Activated CD4-positive, alpha-beta T cell treated with anti-CD3 and anti-CD28 coated beads, Interleukin-2, amount 50 U/mL, for 16 hours (primary cell): ENCODE results near the gene ACAA2.
"Not testable (repeated sequence)": the region's sequence is repeated elsewhere in the genome, so short reads cannot be mapped to it uniquely, and the experiment has no call there.

Source experiments
- DNase-seq: peaks from one replicate; pipeline ENCODE4 v3.0.0-alpha.2; 2020

Gene ACAA2

DNA sequence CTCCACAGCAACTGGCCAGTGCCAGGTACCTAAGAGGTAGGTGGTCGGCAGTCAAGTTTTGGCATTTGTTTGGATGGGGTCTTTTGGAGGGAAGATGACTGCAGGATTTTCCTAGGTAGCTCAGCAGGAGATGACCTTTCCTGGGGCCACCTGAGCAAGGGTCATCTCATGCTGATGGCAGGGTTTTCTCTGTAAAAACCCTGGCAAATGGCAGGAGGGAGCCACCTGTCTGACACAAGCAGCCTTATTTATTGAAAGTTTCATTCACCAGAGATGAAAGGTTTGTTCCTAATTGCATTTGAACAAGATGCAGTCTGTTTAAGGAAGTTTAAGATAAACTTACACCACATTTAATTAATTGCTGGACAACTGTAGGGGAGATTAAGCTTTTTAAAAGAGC lies 31.6 kb upstream of the ACAA2 start:
- no peak for DNase-seq

- no peak for DNase-seq
Observed at GRCh38 chr18:49843778-49844625, 30.7 kb upstream of the ACAA2 start.

DNA sequence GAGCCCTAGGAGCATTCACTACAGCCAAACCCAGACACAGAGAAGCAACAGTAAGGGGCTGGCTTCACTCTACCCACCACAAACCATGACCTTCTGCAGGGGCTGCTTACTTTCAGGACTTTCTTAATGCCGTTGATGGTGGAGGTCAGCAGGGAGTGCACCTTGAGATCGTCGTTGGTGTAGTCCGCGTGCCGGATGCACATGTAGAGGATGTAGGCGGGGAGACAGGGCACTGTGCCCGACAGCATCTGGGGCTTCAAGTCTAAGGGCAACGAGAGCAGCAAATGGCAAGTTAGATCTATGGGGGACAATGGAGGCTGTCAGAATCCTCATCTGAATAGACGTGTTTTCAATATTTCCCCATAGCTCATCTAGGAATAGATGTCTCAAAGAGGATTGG lies 29.8 kb upstream of the ACAA2 start:
- DNase-seq: no peak

DNA sequence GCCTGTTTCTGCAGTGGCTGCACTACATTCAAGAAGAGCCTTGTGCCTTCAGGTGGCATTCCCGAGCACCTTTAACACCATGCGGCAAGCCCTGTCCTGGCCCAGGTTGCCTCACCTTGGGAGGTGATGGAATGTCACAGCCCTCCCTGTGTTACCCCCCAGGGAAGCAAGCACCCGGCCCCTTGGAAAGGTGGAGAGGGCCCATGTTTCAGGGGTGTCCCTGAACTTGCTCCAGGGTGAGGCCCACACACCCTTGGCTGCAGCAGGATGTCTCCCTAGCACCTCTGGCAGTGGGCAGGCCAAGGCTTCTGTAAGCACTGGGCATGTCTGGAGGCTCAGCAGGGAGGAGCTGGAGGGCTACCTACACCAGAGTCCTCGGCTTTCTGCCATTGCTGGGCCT lies 29.3 kb upstream of the ACAA2 start:
- no peak for DNase-seq

GRCh38 chr18:49841236-49842217 lies 28.2 kb upstream of the ACAA2 start:
- no peak for DNase-seq

- DNase-seq: no peak
Observed at GRCh38 chr18:49839012-49839411, 25.7 kb upstream of the ACAA2 start.

GRCh38 chr18:49838381-49838780 lies 25.0 kb upstream of the ACAA2 start:
- no peak for DNase-seq

DNA sequence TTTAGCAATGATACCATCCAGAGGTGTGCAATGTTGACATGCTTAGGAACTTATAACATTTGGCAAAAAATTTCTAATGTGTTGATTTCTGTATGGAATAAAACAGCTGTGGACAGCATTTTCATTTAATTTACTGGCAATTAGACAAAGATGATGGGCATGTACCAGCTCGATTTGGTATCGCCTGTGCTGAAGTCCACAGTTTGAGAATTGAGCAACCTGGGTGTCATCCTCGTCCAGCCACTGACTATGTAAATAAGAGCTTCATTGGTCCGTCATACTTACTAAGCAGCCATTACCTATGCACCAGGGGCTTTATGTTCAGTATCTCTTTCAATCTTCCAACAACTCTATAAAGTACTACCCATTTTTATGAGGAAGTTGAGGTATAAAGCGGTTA lies 24.6 kb upstream of the ACAA2 start:
- DNase-seq: no peak

GRCh38 chr18:49837316-49837835 lies 24.0 kb upstream of the ACAA2 start:
- not testable (repeated sequence) for DNase-seq

DNA sequence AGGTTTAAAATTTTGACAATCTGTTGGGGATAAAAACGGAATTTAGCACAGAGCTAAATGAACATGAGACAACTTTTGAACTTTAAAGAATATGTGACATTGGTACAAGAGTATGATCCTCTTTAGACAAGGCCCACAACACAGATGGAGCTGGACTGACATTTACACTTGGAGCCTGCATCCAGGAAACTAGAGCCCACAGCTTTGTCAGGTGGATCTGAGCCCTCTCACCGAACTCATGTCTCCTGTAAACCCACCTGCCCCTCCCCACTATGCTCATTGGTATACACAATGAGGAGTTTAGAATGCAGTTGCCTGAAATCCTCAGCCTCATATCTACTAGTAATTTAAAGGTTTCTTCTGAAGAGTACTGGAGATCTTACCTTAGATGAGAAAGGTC lies 22.1 kb upstream of the ACAA2 start:
- DNase-seq: no peak

DNA sequence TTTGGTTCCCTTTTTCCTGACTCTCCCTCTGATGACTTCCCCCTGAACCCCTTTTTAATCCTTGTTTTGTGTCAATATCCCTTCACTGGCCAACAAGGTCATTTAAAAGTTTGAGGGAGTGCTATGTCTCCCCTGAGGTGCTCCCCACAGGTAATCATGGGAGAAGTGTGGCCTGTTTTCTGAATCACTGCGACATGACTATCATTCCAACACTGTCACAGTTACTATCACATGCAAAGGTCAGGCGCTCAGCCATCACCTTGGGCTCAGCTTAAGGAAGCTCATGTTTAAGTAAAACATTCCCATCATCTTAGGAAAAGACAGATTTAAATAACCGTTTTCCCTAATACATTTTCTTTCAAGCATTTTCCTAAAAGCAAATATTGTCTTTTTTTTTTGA lies 20.9 kb upstream of the ACAA2 start:
- DNase-seq: no peak

- DNase-seq: no peak
Observed at GRCh38 chr18:49833814-49834213, 20.5 kb upstream of the ACAA2 start.

- no peak for DNase-seq
Observed at GRCh38 chr18:49832221-49832647, 18.9 kb upstream of the ACAA2 start.

- DNase-seq: no peak
Observed at GRCh38 chr18:49827996-49828395, 14.7 kb upstream of the ACAA2 start.

DNA sequence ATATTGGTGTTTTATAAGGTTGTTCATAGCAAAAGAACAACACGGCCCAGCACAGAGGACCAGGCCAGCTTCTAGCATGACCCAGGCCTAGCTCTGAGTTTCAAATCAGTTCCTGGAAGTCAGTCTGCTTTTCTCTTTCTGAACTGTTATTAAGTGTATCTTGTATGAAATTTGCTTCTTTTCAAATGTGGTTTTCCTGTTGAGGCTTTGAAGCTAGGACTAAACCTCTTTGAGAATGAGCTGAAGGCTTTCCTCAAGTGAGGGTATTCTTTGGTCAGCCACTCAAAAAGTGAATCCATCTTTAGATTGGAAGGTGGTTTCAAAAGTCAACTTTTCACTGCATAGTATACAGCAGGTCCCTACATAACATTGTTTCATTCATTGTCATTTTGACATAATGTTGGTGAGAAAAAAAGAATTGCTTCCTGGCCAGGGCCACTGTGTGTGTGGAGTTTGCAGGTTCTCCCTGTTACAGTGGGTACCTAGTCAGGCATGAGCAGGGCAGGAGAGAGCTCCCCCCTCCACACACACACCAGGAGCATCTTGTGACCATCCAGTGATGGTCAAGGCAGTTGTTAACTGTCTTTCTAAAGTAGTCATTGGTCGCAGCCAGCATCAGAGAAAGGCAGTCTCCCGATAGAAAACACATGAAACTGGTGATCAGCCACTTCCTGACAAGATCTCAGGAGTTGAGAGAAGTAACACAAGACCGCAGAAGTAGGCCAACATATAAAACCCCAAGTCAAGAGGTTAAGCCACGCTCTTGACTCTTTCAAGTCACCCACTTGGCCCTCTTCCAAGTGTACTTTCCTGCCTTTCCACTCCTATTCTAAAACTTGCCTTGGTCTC lies 6.7 kb upstream of the ACAA2 start:
- DNase-seq: peak; percentile 70

DNA sequence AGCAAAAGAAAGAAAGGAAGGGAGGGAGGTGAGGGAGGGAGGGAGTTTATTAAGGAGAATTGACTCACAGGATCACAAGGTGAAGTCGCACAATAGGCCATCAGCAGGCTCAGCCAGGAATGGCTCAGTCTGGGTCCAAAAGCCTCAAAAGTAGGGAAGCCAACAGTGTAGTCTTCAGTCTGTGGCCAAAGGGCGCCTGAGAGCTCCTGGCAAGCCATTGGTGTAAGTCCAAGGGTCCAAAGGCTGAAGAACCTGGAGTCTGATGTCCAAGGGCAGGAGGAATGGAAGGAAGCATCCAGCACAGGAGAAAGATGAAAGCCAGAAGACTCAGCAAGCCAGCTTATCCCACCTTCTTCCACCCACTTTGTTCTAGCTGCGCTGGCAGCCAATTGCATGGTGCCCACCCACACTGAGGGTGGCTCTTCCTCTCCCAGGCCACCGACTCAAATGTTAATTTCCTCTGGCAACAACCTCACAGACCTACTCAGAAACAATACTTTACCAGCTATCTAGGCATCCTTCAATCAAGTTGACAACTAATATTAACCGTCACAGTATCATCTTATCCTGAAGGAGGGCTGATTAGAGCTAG lies 5.8 kb upstream of the ACAA2 start:
- no peak for DNase-seq

GRCh38 chr18:49817947-49818346 lies 4.6 kb upstream of the ACAA2 start:
- DNase-seq: no peak

GRCh38 chr18:49815927-49816326 lies 2.6 kb upstream of the ACAA2 start:
- DNase-seq: no peak

- peak; percentile 71 for DNase-seq
Observed at GRCh38 chr18:49814147-49814499, 790 bp upstream of the ACAA2 start.

- DNase-seq: no peak
Observed at GRCh38 chr18:49813069-49813318, 339 bp downstream of the ACAA2 start.

- no peak for DNase-seq
Observed at GRCh38 chr18:49812286-49813068, 856 bp downstream of the ACAA2 start.
